Colonic mucosa (tissue), 4 donors: ENCODE data around the gene TYRP1. TPM values are rescaled to one million over a fixed set of nuclear protein-coding genes. Genes with fewer than 3 reads are reported as not detected.

Source experiments
- DNase-seq: peaks from one replicate; pipeline ENCODE4 v3.0.0-alpha.2; 2020
- H3K27ac ChIP-seq: fragments of 200-600 bp; one replicate; pipeline ENCODE4 v1.8.0; 2021
- H3K27me3 ChIP-seq: fragments of 200-600 bp; one replicate; pipeline ENCODE4 v1.8.0; 2021
- H3K36me3 ChIP-seq: fragments of 200-600 bp; one replicate; pipeline ENCODE4 v1.8.0; 2021
- H3K4me1 ChIP-seq: fragments of 200-600 bp; one replicate; pipeline ENCODE4 v1.8.0; 2021; ENCODE audit warnings: mild to moderate bottlenecking
- H3K4me3 ChIP-seq: fragments of 200-600 bp; one replicate; pipeline ENCODE4 v1.8.0; 2021
- H3K9ac ChIP-seq, 2 donors: one replicate each; pipeline ENCODE4 v1.7.0; 2013; ENCODE audit warnings: control low read depth in 2 of 2, low read depth in 2 of 2, low read length in 2 of 2
- H3K9me3 ChIP-seq: fragments of 200-600 bp; one replicate; pipeline ENCODE4 v1.8.0; 2021
- CTCF ChIP-seq: fragments of 200-600 bp; IDR thresholded peaks from one replicate; pipeline ENCODE4 v1.8.0; 2022; ENCODE audit warnings: antibody characterized with exemption, mild to moderate bottlenecking
- intact Hi-C: fragments of 100-400 bp; cut with DNase I; formaldehyde crosslinking; loops from one replicate; pipeline ENCODE4 v1.14.1; 2022
- total RNA-seq, 2 donors: library from RNA; stranded (reverse); fragmentation: NEBNext Ultra II Directional in 1 of 2; extraction: Animal tissue kit (Norgen Biotek cat#: 25700) in 1 of 2; gene quantifications; one replicate each; pipeline ENCODE4 v1.2.1, GENCODE V29; 2021
- donor health status: healthy.
- donor health status: DM: no; HTN: no; CAD: no.
- donor health status: DM: no; HTN: no; CAD: no.

The TYRP1 gene
- total RNA-seq, 2 donors from 2014 or later: 0.30 to 1.4 TPM

GRCh38 chr9:12681620-12682019 lies 11.6 kb upstream of the TYRP1 start:
- no peaks in the 10 kb centered on the region for H3K36me3 ChIP-seq
- H3K9ac ChIP-seq: no peak overlapping the region
- no peaks in the 10 kb centered on the region for H3K27me3 ChIP-seq
- H3K4me1 ChIP-seq: no peaks in the 10 kb centered on the region
- no peak overlapping the region for H3K4me3 ChIP-seq
- no peak overlapping the region for H3K27ac ChIP-seq
- intact Hi-C loops: no loop called here
- no peaks in the 10 kb centered on the region for H3K9me3 ChIP-seq
- no peak for TF ChIP-seq CTCF
- no peak for DNase-seq

- no peaks in the 10 kb centered on the region for H3K9me3 ChIP-seq
- DNase-seq: no peak
- no peaks in the 10 kb centered on the region for H3K27me3 ChIP-seq
- no peaks in the 10 kb centered on the region for H3K36me3 ChIP-seq
- intact Hi-C loops: no loop called here
- no peaks in the 10 kb centered on the region for H3K4me1 ChIP-seq
- no peak overlapping the region for H3K4me3 ChIP-seq
- no peak for TF ChIP-seq CTCF
- H3K9ac ChIP-seq: no peak overlapping the region
- H3K27ac ChIP-seq: no peak overlapping the region
Measured at GRCh38 chr9:12684974-12685373, 8.2 kb upstream of the TYRP1 start.

GRCh38 chr9:12689233-12689632 lies 4.0 kb upstream of the TYRP1 start:
- H3K4me1 ChIP-seq: no peaks in the 10 kb centered on the region
- H3K9me3 ChIP-seq: no peaks in the 10 kb centered on the region
- H3K27me3 ChIP-seq: no peaks in the 10 kb centered on the region
- H3K4me3 ChIP-seq: no peak overlapping the region
- intact Hi-C loops: no loop called here
- no peak for DNase-seq
- no peak overlapping the region for H3K27ac ChIP-seq
- H3K9ac ChIP-seq: no peak overlapping the region
- H3K36me3 ChIP-seq: no peaks in the 10 kb centered on the region
- TF ChIP-seq CTCF: no peak

GRCh38 chr9:12694013-12694412 lies 828 bp downstream of the TYRP1 start:
- no peak for DNase-seq
- Histone ChIP-seq H3K36me3 (no peaks in the 10 kb centered on the region), H3K27me3 (no peaks in the 10 kb centered on the region), H3K9ac (no peak overlapping the region), H3K4me1 (no peaks in the 10 kb centered on the region), H3K4me3 (no peak overlapping the region), H3K9me3 (no peaks in the 10 kb centered on the region), H3K27ac (no peak overlapping the region)
- intact Hi-C loops: no loop called here
- TF ChIP-seq CTCF: no peak

- TF ChIP-seq CTCF: no peak
- no peak overlapping the region for H3K27ac ChIP-seq
- no peak for DNase-seq
- H3K4me1 ChIP-seq: no peaks in the 10 kb centered on the region
- H3K9me3 ChIP-seq: no peaks in the 10 kb centered on the region
- H3K36me3 ChIP-seq: no peaks in the 10 kb centered on the region
- no peak overlapping the region for H3K4me3 ChIP-seq
- intact Hi-C loops: no loop called here
- no peaks in the 10 kb centered on the region for H3K27me3 ChIP-seq
- H3K9ac ChIP-seq: no peak overlapping the region
Measured at GRCh38 chr9:12695474-12695873, 2.3 kb downstream of the TYRP1 start.
